ENCODE data around the gene KCTD11.

Gene KCTD11

DNA sequence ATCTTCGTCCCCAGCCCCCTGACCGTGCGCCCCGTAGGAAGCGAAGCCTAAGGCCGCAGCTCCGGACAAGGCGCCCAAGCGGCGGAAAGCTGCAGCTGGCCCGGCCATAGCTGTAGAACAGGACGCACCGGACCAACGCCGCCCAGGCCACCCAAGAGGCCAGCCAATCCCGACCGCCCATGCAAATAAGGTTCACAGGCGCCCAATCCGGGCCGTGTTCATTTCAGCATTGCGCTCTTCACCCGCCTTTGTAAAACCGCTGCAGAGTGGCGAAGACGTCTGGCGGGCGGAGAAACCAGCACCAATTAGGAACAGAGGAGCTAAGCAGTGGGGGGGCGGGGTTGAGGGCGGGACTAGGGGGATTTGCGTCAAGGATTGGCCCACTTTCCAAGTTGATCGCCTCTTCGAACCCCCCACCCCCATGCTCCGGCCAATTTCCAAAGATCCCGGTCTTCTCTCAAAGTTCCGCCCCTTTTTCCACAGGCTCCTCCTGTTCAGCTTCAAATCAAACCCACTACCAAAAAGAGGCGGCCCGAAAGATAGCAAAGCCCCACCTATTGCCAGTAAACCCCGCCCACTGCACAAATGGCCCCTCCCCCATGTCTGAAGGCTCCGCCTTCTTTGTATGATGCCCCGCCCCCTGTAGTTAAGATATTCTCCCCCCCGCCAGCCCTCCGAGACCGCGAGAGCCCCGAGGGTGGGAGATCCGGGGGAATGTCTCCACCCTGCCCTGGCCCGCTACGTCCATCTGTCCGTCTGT, 52.2 kb downstream of the KCTD11 start, which contains the start of gene TMEM256:
Gene TMEM256, minus strand, starts transcription at position 121 of the 760 bp plus-strand sequence. Its CDS starts 13 bp downstream, at position 108.
- DNase-seq (ENCODE audit: low read depth in 4 of 4, low spot score in 1 of 4), result peak; percentile 85 to 95 (median 88)
